ENCODE data around the gene RSRC2. TPM values are rescaled to one million over a fixed set of nuclear protein-coding genes. Genes with fewer than 3 reads are reported as not detected.

The RSRC2 gene
- total and polyA plus RNA-seq, 10 of the 15 experiments (the other 5 are each of a cell fraction or from before 2014, with no cell fraction given) = 49.8 to 112 (median 60.6) TPM

- H4K20me1 ChIP-seq (ENCODE audit: control insufficient read depth, insufficient read depth) = no peaks in the 10 kb centered on the region
- TF ChIP-seq, protein P1, sequence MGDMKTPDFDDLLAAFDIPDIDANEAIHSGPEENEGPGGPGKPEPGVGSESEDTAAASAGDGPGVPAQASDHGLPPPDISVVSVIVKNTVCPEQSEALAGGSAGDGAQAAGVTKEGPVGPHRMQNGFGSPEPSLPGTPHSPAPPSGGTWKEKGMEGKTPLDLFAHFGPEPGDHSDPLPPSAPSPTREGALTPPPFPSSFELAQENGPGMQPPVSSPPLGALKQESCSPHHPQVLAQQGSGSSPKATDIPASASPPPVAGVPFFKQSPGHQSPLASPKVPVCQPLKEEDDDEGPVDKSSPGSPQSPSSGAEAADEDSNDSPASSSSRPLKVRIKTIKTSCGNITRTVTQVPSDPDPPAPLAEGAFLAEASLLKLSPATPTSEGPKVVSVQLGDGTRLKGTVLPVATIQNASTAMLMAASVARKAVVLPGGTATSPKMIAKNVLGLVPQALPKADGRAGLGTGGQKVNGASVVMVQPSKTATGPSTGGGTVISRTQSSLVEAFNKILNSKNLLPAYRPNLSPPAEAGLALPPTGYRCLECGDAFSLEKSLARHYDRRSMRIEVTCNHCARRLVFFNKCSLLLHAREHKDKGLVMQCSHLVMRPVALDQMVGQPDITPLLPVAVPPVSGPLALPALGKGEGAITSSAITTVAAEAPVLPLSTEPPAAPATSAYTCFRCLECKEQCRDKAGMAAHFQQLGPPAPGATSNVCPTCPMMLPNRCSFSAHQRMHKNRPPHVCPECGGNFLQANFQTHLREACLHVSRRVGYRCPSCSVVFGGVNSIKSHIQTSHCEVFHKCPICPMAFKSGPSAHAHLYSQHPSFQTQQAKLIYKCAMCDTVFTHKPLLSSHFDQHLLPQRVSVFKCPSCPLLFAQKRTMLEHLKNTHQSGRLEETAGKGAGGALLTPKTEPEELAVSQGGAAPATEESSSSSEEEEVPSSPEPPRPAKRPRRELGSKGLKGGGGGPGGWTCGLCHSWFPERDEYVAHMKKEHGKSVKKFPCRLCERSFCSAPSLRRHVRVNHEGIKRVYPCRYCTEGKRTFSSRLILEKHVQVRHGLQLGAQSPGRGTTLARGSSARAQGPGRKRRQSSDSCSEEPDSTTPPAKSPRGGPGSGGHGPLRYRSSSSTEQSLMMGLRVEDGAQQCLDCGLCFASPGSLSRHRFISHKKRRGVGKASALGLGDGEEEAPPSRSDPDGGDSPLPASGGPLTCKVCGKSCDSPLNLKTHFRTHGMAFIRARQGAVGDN (IDR thresholded peaks at IDR 0.05) = no peak
- no peak for TF ChIP-seq BCLAF1 (IDR thresholded peaks at IDR 0.05)
- no peak for TF ChIP-seq ZNF217 (IDR thresholded peaks at IDR 0.05)
- TF ChIP-seq SMARCA5 (IDR thresholded peaks at IDR 0.05) = no peak
- TF ChIP-seq PAX5 (IDR thresholded peaks at IDR 0.05; ENCODE audit: borderline replicate concordance, low read depth, low read length) = no peak
- TF ChIP-seq USF1 (IDR thresholded peaks at IDR 0.05; ENCODE audit: borderline replicate concordance, extremely low read length, insufficient read depth, low read depth, low read length) = no peak
- no peak for TF ChIP-seq NFIC (IDR thresholded peaks at IDR 0.05; ENCODE audit: low read depth, low read length)
- TF ChIP-seq SREBF1 (IDR thresholded peaks at IDR 0.05; ENCODE audit: low read length) = no peak
- TF ChIP-seq RELA (IDR thresholded peaks at IDR 0.05; ENCODE audit: borderline replicate concordance, partially characterized antibody) = no peak
- no peak for TF ChIP-seq STAT3 (IDR thresholded peaks at IDR 0.05; ENCODE audit: low read depth, low read length)
- TF ChIP-seq CBFB (IDR thresholded peaks at IDR 0.05; ENCODE audit: low read depth) = no peak
- TF ChIP-seq, protein P2, sequence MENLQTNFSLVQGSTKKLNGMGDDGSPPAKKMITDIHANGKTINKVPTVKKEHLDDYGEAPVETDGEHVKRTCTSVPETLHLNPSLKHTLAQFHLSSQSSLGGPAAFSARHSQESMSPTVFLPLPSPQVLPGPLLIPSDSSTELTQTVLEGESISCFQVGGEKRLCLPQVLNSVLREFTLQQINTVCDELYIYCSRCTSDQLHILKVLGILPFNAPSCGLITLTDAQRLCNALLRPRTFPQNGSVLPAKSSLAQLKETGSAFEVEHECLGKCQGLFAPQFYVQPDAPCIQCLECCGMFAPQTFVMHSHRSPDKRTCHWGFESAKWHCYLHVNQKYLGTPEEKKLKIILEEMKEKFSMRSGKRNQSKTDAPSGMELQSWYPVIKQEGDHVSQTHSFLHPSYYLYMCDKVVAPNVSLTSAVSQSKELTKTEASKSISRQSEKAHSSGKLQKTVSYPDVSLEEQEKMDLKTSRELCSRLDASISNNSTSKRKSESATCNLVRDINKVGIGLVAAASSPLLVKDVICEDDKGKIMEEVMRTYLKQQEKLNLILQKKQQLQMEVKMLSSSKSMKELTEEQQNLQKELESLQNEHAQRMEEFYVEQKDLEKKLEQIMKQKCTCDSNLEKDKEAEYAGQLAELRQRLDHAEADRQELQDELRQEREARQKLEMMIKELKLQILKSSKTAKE (IDR thresholded peaks at IDR 0.05; ENCODE audit: low read depth, poor library complexity, severe bottlenecking) = no peak
- no peak for TF ChIP-seq YBX1 (IDR thresholded peaks at IDR 0.05)
- no peak for TF ChIP-seq IKZF2 (IDR thresholded peaks at IDR 0.05)
- H3K27me3 ChIP-seq (replicated peaks in 1 of 2; ENCODE audit: control insufficient read depth in 2 of 2, insufficient read depth in 2 of 2, low read length in 1 of 2) = no peaks in the 10 kb centered on the region
- FAIRE-seq = no peak
- BruUV-seq (replicated peaks) = no TSS peak
- no peak overlapping the region for H3K9ac ChIP-seq (ENCODE audit: control insufficient read depth, insufficient read depth, low read length)
- RAD21 ChIA-PET (ENCODE audit: unreplicated experiment) = no interaction called here
- H3K4me2 ChIP-seq (ENCODE audit: control insufficient read depth, insufficient read depth) = no peak overlapping the region
- CTCF ChIA-PET = interaction anchor here (0.8 kb wide), 1 partner anchor 11 kb away, joined by 4 read pairs; no protein-coding TSS in a partner anchor
- SMC1A ChIA-PET (ENCODE audit: uncharacterized antibody, unreplicated experiment) = no interaction called here
- H3K9me3 ChIP-seq (replicated peaks; ENCODE audit: control insufficient read depth, insufficient read depth, low read length) = no peaks in the 10 kb centered on the region
- H3K27ac ChIP-seq (ENCODE audit: control insufficient read depth, insufficient read depth) = no peak overlapping the region
- 97% methylated on average over 4 of the region's 4 CpGs for WGBS (ENCODE audit: insufficient coverage, insufficient replicate concordance, low lambda C conversion rate, missing lambda C conversion rate)
- H3K4me1 ChIP-seq (ENCODE audit: control insufficient read depth, insufficient read depth, low read length) = peaks cover 6% of the 10 kb centered on the region
- H3K36me3 ChIP-seq (ENCODE audit: control insufficient read depth in 2 of 2, insufficient read depth in 2 of 2, low read length in 1 of 2) = peaks cover 0 to 9% of the 10 kb centered on the region in 2 experiments
- H3K79me2 ChIP-seq (ENCODE audit: control insufficient read depth, insufficient read depth, low read length) = no peaks in the 10 kb centered on the region
- no peak overlapping the region for H2AFZ ChIP-seq (ENCODE audit: control insufficient read depth, low read depth, low read length)
- DNase-seq (ENCODE audit: low read depth, low spot score) = no peak
- in situ Hi-C loops (cut with MboI) = no loop called here
- H3K4me3 ChIP-seq = no peak overlapping the region
- ATAC-seq = no peak
- intact Hi-C loops (cut with micrococcal nuclease; ENCODE audit: unreplicated experiment) = no loop called here
- POLR2A ChIA-PET = interaction anchor here (0.6 kb wide), 1 partner anchor 175 kb away, joined by 4 read pairs; no protein-coding TSS in a partner anchor
Observed at GRCh38 chr12:122563361-122563760, 36.6 kb upstream of the RSRC2 start.
